ENCODE data around the gene GMFB.

GMFB gene
- total RNA-seq: 115 to 471 (median 262) reads per million in 17 experiments

- peak; percentile 95 to 98 (median 96) for DNase-seq
Measured at GRCh38 chr14:54488646-54489317, at the start of gene GMFB. GMFB (minus strand) TSS chr14:54488980; CDS start chr14:54488927, 53 bp downstream.

- DNase-seq: no peak
Measured at GRCh38 chr14:54538055-54538454, 49.3 kb upstream of the GMFB start.

- DNase-seq: no peak
Measured at GRCh38 chr14:54537651-54538050, 48.9 kb upstream of the GMFB start.

- no peak for DNase-seq
Measured at GRCh38 chr14:54535646-54536045, 46.9 kb upstream of the GMFB start.

- no peak for DNase-seq
Measured at GRCh38 chr14:54535126-54535525, 46.3 kb upstream of the GMFB start.

- DNase-seq: no peak
Measured at GRCh38 chr14:54533100-54533499, 44.3 kb upstream of the GMFB start.

GRCh38 chr14:54532111-54533012, 43.6 kb upstream of the GMFB start:
- DNase-seq: peak in 1 of 4 experiments; percentile 5

GRCh38 chr14:54529811-54530210, 41.0 kb upstream of the GMFB start:
- no peak for DNase-seq

GRCh38 chr14:54528973-54529372, 40.2 kb upstream of the GMFB start:
- DNase-seq: no peak

- no peak for DNase-seq
Measured at GRCh38 chr14:54524410-54524809, 35.6 kb upstream of the GMFB start.

GRCh38 chr14:54516709-54517108, 27.9 kb upstream of the GMFB start:
- DNase-seq: no peak

- DNase-seq: no peak
Measured at GRCh38 chr14:54515670-54516069, 26.9 kb upstream of the GMFB start.

- DNase-seq: no peak
Measured at GRCh38 chr14:54512393-54512792, 23.6 kb upstream of the GMFB start.

- DNase-seq: peak; percentile 99 to 100 (median 99)
Measured at GRCh38 chr14:54509546-54510501, 21.0 kb upstream of the GMFB start, which contains the start of gene CGRRF1. CGRRF1 (plus strand) TSS chr14:54509906; CDS start chr14:54509960, 54 bp downstream.

GRCh38 chr14:54503486-54503885, 14.7 kb upstream of the GMFB start:
- peak; percentile 63 to 80 (median 70) for DNase-seq

GRCh38 chr14:54502602-54503001, 13.8 kb upstream of the GMFB start:
- DNase-seq: peak; percentile 76 to 93 (median 84)

GRCh38 chr14:54501480-54501879, 12.7 kb upstream of the GMFB start:
- DNase-seq: peak; percentile 77 to 93 (median 88)

- peak in 2 of 4 experiments; percentile 41 to 47 for DNase-seq
Measured at GRCh38 chr14:54500744-54501143, 12.0 kb upstream of the GMFB start.

GRCh38 chr14:54498579-54498978, 9.8 kb upstream of the GMFB start:
- DNase-seq: no peak

GRCh38 chr14:54498095-54498531, 9.3 kb upstream of the GMFB start:
- no peak for DNase-seq

GRCh38 chr14:54497224-54497623, 8.4 kb upstream of the GMFB start:
- no peak for DNase-seq

- peak in 1 of 4 experiments; percentile 23 for DNase-seq
Measured at GRCh38 chr14:54493293-54493692, 4.5 kb upstream of the GMFB start.

Measured in suppressor macrophage (primary cell).